Stimulated activated CD4-positive, alpha-beta T cell treated with anti-CD3 and anti-CD28 coated beads, Interleukin-4, amount 100 ng/mL, for 4 hours (primary cell): ENCODE data around the gene LCLAT1.
"Not testable (repeated sequence)": the region's sequence is repeated elsewhere in the genome, so short reads cannot be mapped to it uniquely, and the experiment has no call there.

Source experiments
- DNase-seq, 2 experiments: peaks; one replicate each; pipeline ENCODE4 v3.0.0-alpha.2; 2020

The LCLAT1 gene

GRCh38 chr2:30456106-30456505 lies 9.1 kb downstream of the LCLAT1 start:
- DNase-seq = no peak

GRCh38 chr2:30456579-30456978 lies 9.5 kb downstream of the LCLAT1 start:
- DNase-seq = no peak

- no peak for DNase-seq
These were observed 10.2 kb downstream of the LCLAT1 start for GRCh38 chr2:30457296-30457695.

- DNase-seq = no peak
These were observed 12.1 kb downstream of the LCLAT1 start for GRCh38 chr2:30459140-30459539.

- DNase-seq = no peak
These were observed 15.2 kb downstream of the LCLAT1 start for GRCh38 chr2:30462131-30462857.

- DNase-seq = no peak
These were observed 16.5 kb downstream of the LCLAT1 start for GRCh38 chr2:30463535-30463934.

GRCh38 chr2:30464544-30465170 lies 17.6 kb downstream of the LCLAT1 start:
- DNase-seq = no peak

GRCh38 chr2:30465171-30465545 lies 18.1 kb downstream of the LCLAT1 start:
- DNase-seq = no peak

- DNase-seq = no peak
These were observed 19.2 kb downstream of the LCLAT1 start for GRCh38 chr2:30466216-30466615.

GRCh38 chr2:30467062-30467826 lies 20.2 kb downstream of the LCLAT1 start:
- not testable (repeated sequence) for DNase-seq

GRCh38 chr2:30470426-30470825 lies 23.4 kb downstream of the LCLAT1 start:
- DNase-seq = no peak

GRCh38 chr2:30472326-30472725 lies 25.3 kb downstream of the LCLAT1 start:
- DNase-seq = no peak

GRCh38 chr2:30475542-30475941 lies 28.5 kb downstream of the LCLAT1 start:
- DNase-seq = no peak

- DNase-seq = no peak
These were observed 29.6 kb downstream of the LCLAT1 start for GRCh38 chr2:30476636-30477035.

GRCh38 chr2:30480703-30481322 lies 33.8 kb downstream of the LCLAT1 start:
- DNase-seq = no peak

GRCh38 chr2:30481323-30481800 lies 34.3 kb downstream of the LCLAT1 start:
- DNase-seq = no peak

- DNase-seq = no peak
These were observed 35.0 kb downstream of the LCLAT1 start for GRCh38 chr2:30482011-30482410.

GRCh38 chr2:30484145-30484544 lies 37.1 kb downstream of the LCLAT1 start:
- no peak for DNase-seq

- no peak for DNase-seq
These were observed 37.9 kb downstream of the LCLAT1 start for GRCh38 chr2:30484995-30485394.

- DNase-seq = no peak
These were observed 39.6 kb downstream of the LCLAT1 start for GRCh38 chr2:30486655-30487054.

- no peak for DNase-seq
These were observed 40.6 kb downstream of the LCLAT1 start for GRCh38 chr2:30487603-30488002.

GRCh38 chr2:30488012-30488659 lies 41.1 kb downstream of the LCLAT1 start:
- no peak for DNase-seq

- DNase-seq = no peak
These were observed 44.2 kb downstream of the LCLAT1 start for GRCh38 chr2:30491225-30491624.
